Measurements from ENCODE around the gene DTD1.

DNA sequence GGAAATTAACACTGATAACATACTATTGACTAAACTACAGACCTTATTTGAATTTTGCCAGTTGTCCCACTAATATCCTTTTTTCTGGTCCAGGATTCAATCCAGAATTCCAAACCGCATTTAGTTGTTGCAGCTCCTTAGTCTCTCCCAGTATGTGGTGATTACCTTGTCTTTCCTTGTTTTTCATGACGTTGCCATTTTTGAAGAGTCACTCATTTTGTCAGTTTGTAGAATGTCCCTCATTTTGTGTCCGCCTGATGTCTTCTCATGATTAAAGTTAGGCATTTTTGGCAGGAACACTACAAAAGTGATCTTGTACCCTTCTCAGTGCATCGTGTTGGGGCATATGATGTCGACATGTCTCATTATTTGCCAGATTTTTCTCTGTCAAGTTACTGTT, 33.1 kb downstream of the DTD1 start:
- TF ChIP-seq, protein P1, sequence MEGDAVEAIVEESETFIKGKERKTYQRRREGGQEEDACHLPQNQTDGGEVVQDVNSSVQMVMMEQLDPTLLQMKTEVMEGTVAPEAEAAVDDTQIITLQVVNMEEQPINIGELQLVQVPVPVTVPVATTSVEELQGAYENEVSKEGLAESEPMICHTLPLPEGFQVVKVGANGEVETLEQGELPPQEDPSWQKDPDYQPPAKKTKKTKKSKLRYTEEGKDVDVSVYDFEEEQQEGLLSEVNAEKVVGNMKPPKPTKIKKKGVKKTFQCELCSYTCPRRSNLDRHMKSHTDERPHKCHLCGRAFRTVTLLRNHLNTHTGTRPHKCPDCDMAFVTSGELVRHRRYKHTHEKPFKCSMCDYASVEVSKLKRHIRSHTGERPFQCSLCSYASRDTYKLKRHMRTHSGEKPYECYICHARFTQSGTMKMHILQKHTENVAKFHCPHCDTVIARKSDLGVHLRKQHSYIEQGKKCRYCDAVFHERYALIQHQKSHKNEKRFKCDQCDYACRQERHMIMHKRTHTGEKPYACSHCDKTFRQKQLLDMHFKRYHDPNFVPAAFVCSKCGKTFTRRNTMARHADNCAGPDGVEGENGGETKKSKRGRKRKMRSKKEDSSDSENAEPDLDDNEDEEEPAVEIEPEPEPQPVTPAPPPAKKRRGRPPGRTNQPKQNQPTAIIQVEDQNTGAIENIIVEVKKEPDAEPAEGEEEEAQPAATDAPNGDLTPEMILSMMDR (IDR thresholded peaks at IDR 0.05): no peak
- TF ChIP-seq POLR2A (IDR thresholded peaks at IDR 0.05): no peak
